Adrenal gland (tissue), 5 donors: Measurements from ENCODE around the gene UBA52.

Experiments used
- CTCF ChIP-seq, 6 experiments: fragments of 450-650 bp in 4 of 6; fragments of 200-600 bp in 2 of 6; sonication (generic) in 1 of 6; IDR thresholded peaks; 1 replicate in 5 of 6; 2 replicates in 1 of 6; pipeline versions ENCODE4 v1.5.1 to v1.8.0; 2016 to 2021; ENCODE audit warnings: antibody characterized with exemption in 6 of 6, mild to moderate bottlenecking in 2 of 6, moderate library complexity in 1 of 6
- POLR2A ChIP-seq, 2 donors: fragments of 450-650 bp; IDR thresholded peaks; one replicate each; pipeline ENCODE4 v1.6.1; 2017; ENCODE audit warnings: antibody characterized with exemption in 2 of 2, mild to moderate bottlenecking in 2 of 2, moderate library complexity in 1 of 2
- donor health status: DM: no; HTN: no; CAD: no.

DNA sequence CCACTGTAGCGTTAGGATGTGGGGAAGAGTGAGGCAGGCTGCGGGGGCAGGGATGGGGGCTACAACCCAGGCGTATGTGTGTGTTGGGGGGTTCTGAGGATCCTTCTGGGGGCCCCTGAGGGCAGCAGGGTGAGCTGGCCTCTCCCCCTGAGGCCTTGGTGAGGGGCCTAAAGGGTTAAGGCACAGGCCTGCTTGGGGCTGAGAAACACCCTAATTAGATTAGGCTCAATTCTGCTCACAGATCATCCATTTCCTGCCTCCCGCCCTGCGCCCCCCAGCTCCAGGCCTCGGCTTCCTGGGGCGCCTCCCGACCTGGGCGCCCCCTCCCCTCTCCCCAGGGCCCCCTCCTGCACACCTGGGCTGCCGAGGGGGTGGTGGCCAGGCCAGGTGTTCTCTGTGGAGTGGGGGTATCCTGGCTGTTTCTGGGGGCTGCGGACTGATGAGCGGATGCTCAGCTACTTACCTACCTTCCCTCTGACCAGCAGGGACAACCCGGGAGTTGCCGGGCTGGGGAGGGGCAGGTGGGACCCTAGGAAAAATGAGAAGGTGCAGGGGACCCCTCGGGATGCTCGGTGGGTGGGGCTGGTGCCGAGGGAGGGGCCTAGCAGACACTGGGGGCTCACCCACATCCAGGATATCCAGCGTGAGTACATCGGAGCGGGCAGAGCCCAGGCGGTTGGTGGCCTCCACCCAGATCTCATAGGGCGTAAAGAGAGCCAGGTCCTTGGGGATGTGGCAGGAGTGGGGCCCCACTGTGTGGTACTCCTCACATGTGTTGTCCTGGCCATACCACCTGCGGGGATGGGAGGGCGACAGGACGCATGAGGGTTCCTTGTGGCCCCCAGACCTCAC lies 26.4 kb downstream of the UBA52 start:
- no peak for TF ChIP-seq CTCF (IDR thresholded peaks at IDR 0.05)
- no peak for TF ChIP-seq POLR2A (IDR thresholded peaks at IDR 0.05)
